G401.6 (cell line): Measurements from ENCODE around the gene RUFY3.
"Not testable (repeated sequence)": the region's sequence is repeated elsewhere in the genome, so short reads cannot be mapped to it uniquely, and the experiment has no call there.

Experiments used
- FAIRE-seq: peaks from 2 replicates; lab custom pipeline; 2012; peaks lifted over from hg19 to GRCh38; lab: Jason Lieb, UNC

The RUFY3 gene

DNA sequence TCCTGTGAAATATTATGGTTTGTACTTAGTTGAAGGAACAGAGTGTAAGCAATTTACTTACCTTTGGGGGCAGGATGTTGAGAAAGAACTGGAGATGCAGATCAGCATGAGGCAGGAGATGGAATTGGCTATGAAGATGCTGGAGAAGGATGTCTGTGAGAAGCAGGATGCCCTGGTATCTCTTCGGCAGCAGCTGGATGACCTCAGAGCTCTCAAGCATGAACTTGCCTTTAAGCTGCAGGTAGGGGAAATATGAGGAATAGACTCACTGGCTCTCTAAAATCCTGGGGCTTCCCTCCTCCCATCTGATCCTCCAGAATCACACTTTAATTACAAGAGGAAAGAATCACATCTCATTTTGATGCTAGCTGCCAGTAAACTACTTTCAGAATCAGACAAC is 67.0 kb downstream of the RUFY3 start:
- no peak for FAIRE-seq

DNA sequence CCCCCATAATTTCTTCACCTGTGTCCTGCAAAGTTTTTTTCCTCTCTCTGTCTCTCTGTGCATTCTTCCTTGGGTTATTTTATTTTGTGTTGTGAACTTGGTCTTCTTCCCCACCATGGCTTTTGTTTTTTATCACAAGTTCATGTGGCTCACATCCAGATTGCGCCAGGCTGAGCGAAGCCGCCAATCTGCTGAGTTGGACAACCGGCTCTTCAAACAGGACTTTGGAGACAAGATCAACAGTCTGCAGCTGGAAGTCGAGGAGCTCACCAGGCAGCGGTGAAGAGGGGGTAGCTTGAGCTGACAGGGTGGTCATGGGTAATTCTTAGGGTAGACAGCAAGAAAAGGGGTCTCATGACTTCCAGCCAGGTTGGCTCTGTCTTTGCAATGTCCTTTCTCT is 71.9 kb downstream of the RUFY3 start:
- no peak for FAIRE-seq

DNA sequence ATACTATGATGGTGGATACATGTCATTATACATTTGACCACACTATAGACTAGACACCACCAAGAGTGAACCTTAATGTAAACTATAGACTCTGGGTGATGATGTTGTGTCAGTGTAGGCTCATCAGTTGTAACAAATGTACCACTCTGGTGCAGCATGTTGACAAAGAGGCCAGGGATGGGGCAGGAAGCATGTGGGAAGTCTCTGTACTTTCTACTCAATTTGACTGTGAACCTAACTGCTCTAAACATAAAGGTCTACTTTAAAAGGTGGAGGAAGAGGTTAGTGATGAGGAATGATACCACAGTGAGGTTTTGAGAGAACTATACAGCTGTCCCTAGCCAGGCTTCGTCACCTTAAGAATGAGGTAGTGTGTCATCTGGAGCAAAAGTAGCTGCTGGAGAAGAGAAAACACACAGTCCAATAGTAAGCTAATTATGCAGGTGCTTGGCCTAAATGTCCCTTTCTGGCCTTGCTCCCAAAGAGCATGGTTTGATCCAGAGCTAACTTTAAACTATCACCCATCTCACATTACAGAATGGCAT is 79.6 kb downstream of the RUFY3 start:
- no peak for FAIRE-seq

DNA sequence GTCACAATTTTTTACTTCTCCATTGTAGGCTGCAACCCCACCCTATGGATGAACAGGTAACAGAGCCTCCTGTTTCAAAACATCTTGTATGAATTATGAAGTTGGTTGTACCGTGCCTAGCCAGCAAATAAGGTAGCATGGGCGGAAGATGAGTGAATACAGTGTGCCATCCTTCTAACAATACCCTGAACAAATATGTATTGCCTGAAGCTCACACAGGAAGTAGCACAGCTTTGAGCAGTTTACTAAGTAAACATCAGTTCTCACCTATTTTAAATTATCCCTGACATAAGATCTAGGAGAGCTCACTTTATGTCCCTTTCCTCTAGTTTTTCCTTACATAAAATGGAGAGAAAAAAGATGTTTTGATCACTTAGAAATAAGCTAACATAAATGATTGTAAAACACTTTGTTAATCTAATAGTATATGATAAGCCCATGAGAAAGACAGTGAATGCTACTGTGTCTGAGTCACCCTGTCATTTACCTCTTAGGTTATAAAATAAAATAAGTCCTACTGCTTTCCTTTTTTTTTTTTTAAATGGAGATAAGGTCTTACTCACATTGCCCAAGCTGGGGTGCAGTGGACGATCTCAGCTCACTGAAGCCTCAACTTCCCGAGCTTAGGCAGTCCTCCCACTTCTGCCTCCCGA is 81.3 kb downstream of the RUFY3 start:
- no peak for FAIRE-seq

GRCh38 chr4:70808151-70808550 is 86.4 kb downstream of the RUFY3 start:
- no peak for FAIRE-seq

DNA sequence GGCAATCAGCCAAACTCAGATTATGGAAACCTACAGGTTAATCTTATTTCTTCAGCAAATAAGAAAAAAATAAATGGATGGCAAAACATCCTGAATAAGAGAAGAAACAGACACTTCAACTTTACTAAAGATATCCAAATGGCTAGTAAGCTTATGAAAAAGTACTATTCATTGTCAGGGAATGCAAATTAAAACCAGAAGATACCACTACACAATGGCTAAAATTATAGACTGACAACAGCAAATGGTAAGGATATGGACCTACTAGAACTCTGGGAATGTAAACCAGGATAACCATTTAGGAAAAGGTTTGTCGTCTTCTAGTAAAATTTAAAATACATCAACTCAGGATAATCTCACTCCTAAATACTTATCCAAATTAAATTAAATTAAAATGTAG is 93.6 kb downstream of the RUFY3 start:
- peak; percentile 34 for FAIRE-seq

DNA sequence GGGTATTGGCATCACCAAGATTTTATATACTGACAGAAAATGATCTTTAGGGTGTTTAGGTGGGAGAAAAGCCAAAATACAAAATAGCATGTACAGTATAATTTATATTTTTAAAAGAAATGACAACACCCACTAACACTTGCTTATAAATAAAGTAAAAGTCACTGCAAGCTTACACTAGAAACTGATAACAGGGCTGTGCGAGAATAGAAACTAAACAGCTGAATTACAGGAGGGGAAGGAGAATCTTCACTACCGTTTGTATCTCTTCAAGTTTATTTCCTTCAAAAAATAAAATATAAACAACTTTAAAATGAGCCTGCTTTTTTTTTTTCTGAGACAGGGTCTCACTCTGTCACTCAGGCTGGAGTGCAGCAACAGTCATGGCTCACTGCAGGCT is 95.1 kb downstream of the RUFY3 start:
- FAIRE-seq, result no peak

DNA sequence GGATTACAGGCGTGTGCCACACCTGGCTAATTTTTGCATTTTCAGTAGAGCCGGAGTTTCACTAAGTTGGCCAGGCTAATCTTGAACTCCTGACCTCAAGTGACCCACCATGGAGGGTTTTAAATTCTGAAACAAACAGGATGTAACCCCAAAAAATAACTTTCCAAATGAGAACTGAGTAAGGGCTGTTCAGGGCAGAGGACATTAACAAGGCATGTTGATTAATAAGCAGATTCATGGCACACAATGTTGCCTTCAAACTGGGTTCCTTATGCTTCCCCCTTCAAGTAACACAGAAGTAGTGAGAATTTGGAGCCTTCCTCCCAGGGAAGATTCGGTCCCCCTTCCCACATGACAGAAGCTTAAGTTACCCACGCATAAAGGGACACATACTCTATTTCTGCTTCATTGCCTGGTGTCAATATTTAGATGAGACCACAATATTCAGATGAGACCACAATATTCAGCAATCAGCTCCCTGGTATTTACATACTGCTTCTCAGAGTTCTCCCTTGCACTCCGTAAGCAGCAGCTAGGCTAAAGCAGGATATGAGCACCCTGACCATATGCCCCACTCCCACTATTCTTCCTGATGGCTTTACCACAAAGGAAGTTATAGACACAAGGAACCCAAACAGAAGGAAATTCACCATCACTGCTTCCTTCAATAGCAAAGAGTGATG is 96.5 kb downstream of the RUFY3 start:
- FAIRE-seq, result no peak

DNA sequence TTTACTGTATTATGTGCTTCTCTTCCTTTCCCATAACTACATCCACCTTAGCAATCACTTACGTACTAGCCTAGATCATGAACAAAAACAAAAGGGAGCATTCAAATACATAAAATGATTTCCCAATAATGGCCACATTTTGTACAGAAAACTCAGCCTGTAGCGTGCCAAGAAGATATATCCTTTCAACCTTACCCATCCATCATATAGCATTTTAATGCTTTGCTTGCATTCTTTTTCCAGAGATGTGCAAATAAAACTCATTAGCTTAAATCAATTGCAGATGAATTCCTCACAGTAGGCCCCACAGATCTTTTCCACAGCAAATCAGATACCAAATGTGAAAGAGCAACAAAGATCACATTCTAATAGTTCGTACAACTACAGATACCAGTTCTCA is 97.2 kb downstream of the RUFY3 start:
- no peak for FAIRE-seq

DNA sequence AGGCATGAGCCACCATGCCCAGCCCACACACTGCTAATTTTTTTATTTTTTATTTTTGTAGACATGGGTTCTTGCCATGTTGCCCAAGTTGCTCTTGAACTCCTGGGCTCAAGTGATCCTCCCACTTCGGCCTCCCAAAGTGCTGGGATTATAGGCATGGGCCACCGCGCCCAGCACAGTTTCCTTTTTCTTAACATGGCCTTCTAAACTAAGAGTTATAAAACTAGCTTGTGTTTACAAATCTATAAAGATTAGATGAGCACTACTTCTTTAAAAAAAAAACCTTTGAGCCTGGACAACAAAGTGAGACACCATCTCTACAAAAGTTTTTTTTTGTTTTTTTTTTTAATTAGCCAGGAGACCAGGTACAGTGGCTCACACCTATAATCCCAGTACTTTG is 107.3 kb downstream of the RUFY3 start:
- FAIRE-seq, result no peak

GRCh38 chr4:70829492-70829891 is 107.7 kb downstream of the RUFY3 start:
- FAIRE-seq, result no peak

DNA sequence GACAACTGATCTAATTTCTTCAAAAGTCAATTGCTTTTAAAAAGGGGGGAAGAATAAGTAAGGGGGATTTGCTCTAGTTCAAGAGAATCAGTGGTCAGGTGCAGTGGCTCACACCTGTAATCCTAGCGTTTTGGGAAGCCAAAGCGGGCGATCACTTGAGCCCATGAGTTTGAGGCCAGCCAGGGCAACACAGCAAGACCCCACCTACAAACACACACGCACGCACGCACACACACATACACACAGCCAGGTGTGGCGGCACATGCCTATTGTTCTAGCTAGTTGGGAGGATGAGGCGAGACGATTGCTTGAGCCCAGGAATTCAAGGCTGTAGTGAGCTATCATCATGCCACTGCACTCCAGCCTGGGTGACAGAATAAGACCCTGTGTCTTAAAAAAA is 108.3 kb downstream of the RUFY3 start:
- no peak for FAIRE-seq

GRCh38 chr4:70831293-70831692 is 109.5 kb downstream of the RUFY3 start:
- no peak for FAIRE-seq

DNA sequence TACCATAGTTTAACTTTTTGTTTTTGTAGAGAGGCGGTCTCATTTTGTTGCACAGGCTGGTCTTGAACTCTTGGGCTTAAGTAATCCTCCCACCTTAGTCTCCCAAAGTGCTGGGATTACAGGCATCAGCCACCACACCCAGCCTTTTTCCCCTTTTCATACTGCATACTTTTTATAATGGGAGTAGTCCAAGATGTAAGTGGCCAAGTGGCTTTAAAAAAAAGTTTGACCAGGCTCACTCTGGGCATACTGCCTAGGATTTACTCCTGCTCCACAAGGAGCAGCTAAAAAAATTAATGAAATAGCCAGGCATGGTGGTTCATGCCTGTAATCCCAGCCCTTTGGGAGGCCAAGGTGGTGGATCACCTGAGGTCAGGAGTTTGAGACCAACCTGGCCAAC is 111.9 kb downstream of the RUFY3 start:
- FAIRE-seq, result no peak

DNA sequence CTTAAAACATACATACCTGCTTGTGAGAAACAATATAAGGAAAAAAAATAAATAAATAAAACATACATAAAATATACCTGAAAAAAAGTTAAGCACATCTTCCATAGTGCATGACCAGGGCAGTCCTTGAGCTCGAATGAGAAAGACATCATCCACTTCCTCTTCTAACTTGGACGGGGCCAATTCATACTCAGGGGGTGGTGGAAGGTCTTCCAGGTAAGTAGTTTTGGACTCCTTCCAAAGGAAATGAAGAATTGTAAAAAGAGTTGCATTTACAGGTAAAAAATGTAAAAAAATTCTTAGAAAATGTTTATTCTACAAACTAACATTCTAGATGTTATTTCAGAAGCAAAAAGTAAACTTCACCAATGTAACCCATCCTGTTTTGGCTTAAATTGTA is 114.3 kb downstream of the RUFY3 start:
- no peak for FAIRE-seq

DNA sequence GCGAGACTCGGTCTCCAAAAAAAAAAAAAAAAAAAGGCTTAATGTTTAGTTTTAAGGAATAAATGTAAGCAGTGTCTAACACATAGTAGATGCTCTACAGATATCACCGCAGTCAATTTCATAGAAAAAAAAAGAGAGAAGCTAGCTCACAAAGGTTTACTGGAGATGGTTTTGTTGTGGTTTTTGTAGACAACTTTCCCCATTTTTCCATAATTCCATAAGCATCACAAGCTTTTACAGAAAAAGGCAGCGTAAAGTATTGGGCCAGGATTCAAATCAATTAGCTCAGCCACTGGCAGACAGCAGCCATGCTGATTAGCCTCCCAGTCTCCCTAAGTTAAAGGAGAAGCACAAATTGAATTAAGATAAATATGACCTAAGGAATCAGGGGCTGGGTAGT is 116.4 kb downstream of the RUFY3 start:
- no peak for FAIRE-seq

- FAIRE-seq, result no peak
Measured at GRCh38 chr4:70838666-70839588, 117.2 kb downstream of the RUFY3 start.

DNA sequence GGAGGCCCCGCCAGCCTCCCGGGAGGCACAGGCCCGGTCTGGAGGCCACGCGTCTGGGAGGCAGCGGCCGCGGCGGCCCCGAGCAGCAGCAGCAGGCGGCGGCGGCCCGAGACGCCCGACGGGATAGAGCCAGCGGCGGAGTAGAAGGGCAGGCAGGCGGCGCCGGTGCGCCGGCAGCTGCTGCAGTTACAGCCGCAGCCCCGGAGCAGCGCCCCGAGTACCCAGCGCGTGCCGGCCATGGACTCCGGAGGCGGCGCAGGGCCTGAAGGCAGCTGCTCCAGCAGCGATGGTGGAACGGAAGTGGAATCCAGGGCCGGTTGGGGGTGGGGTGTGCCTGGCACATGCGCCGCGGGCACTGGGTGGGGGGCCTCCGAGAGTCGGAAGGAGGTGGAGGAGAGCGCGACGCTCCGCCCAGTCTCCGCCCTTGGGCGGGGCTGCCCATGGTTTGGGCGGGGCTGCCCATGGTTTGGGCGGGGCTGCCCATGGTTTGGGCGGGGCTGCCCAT is 117.9 kb downstream of the RUFY3 start, which contains the start of gene GRSF1:
TSS of gene GRSF1 (minus strand) at position 302 of the 505 bp plus-strand sequence. CDS start at position 239, 63 bp downstream.
- peak; percentile 82 for FAIRE-seq

DNA sequence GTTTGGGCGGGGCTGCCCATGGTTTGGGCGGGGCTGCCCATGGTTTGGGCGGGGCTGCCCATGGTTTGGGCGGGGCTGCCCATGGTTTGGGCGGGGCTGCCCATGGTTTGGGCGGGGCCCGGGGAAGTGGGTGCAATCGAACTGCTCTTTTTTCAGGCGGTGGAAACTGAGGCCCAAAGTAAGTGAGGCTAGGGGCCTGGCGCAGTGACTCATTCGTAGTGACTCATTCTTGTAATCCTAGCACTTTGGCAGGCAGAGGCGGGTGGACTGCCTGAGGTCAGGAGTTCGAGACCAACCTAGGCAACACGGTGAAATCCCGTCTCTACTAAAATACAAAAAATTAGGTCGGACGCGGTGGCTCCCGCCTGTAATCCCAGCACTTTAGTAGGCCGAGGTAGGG is 118.4 kb downstream of the RUFY3 start:
- not testable (repeated sequence) for FAIRE-seq

DNA sequence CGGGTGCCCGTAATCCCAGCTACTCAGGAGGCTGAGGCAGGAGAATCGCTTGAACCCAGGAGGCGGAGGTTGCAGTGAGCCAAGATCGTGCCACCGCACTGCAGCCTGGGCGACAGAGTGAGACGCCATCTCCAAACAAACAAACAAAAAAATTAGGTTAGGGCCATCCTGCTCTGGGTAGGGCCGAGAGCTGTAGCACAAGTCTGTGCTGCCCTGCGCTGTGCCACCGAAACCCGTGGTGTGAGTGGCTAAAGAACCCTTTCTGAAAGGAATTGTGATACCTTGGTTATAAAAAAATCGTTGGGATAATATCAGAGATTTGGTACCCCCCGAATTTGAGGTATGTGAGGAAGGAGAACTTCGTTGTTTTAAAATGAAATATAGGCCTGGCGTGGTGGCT is 118.9 kb downstream of the RUFY3 start:
- FAIRE-seq, result not testable (repeated sequence)

DNA sequence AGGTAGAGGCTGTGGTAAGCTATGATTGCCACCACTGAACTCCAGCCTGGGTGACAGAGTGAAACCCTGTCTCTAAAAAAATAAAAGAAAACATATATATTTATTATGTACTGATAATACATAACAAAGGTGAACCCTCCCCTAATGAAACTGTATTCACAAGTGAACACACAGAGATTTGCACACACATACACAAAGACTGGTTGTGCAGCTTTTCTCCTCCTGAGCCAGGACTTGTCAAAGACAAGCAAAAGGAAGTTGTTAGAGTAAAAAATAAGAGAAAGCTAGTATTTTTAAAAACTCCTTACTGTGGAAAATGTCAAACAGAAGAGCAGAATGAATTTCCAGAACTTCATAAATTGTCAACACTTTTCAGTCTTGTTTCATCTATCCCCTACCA is 119.4 kb downstream of the RUFY3 start:
- no peak for FAIRE-seq

GRCh38 chr4:70841951-70842350 is 120.2 kb downstream of the RUFY3 start:
- no peak for FAIRE-seq
